ENCODE data around the gene PAK5.

Gene PAK5

GRCh38 chr20:9488063-9488462, 350.8 kb downstream of the PAK5 start:
- H3K4me3 ChIP-seq (ENCODE audit: low read depth, low read length): no peak overlapping the region
- TF ChIP-seq CTCF (IDR thresholded peaks at IDR 0.05; ENCODE audit: insufficient read depth, low read depth, low read length, missing control alignments): no peak
- no peak for DNase-seq (ENCODE audit: low read depth)
